ENCODE data around the gene ADAM10. TPM values are rescaled to one million over a fixed set of nuclear protein-coding genes. Genes with fewer than 3 reads are reported as not detected.

ADAM10 gene
- total and polyA plus RNA-seq, 2 of the 8 experiments (the other 6 are each of a cell fraction or from before 2014, with no cell fraction given): 46.5 to 163 TPM

GRCh38 chr15:58593870-58594269 lies 155.6 kb downstream of the ADAM10 start:
- no peak overlapping the region for H2BK15ac ChIP-seq (ENCODE audit: low read length)
- no peaks in the 10 kb centered on the region for H4K20me1 ChIP-seq (replicated peaks in 1 of 2; ENCODE audit: control insufficient read depth in 1 of 2, insufficient read depth in 2 of 2, low read length in 2 of 2)
- H4K8ac ChIP-seq (ENCODE audit: extremely low read depth, insufficient read depth, low read length): no peak overlapping the region
- H2AK5ac ChIP-seq (ENCODE audit: low read depth, low read length): no peak overlapping the region
- no peaks in the 10 kb centered on the region for H3K9me3 ChIP-seq (ENCODE audit: insufficient read depth in 2 of 2, low read depth in 1 of 2, low read length in 1 of 2)
- no peak overlapping the region for H2BK20ac ChIP-seq (ENCODE audit: low read length)
- H3K79me2 ChIP-seq (ENCODE audit: control insufficient read depth in 1 of 2, insufficient read depth in 2 of 2, low read length in 2 of 2): no peaks in the 10 kb centered on the region
- no peak overlapping the region for H2AFZ ChIP-seq (ENCODE audit: low read length)
- H3K27me3 ChIP-seq (replicated peaks in 1 of 4; ENCODE audit: control insufficient read depth in 3 of 4, extremely low read depth in 1 of 4, insufficient read depth in 3 of 4, low read length in 3 of 4): no peaks in the 10 kb centered on the region; a peak in 1 of 7 replicates
- H4K91ac ChIP-seq (replicated peaks; ENCODE audit: insufficient read length, low read length): no peak overlapping the region
- H3K79me1 ChIP-seq (ENCODE audit: low read depth, low read length): no peaks in the 10 kb centered on the region
- H3K23ac ChIP-seq (ENCODE audit: insufficient read length): no peak overlapping the region
- H3K23me2 ChIP-seq (ENCODE audit: low read depth, low read length): no peaks in the 10 kb centered on the region; the same call in 1 of the 2 replicates
- no peak overlapping the region for H2BK120ac ChIP-seq (replicated peaks; ENCODE audit: low read depth, low read length)
- WGBS, 2 experiments (ENCODE audit: extremely low coverage in 1 of 2, insufficient coverage in 1 of 2, insufficient read length in 1 of 2, insufficient replicate concordance in 2 of 2, low coverage in 1 of 2, low lambda C conversion rate in 2 of 2, missing lambda C conversion rate in 1 of 2): 93% methylated on average over 1 of the region's 1 CpG; no CpG with 5 or more reads in 1 of the 2 experiments
- H3K18ac ChIP-seq (ENCODE audit: extremely low read depth, low read length): no peak overlapping the region
- no peak overlapping the region for H2BK12ac ChIP-seq (ENCODE audit: low read depth, low read length)
- TF ChIP-seq SIN3A (conservative IDR thresholded peaks at IDR 0.05 in 1 of 2, IDR thresholded peaks at IDR 0.05 in 1 of 2; ENCODE audit: low read depth in 1 of 2, low read length in 2 of 2): no peak
- TF ChIP-seq SUZ12 (IDR thresholded peaks at IDR 0.05; ENCODE audit: low read length): no peak
- no peak for TF ChIP-seq TAF7 (optimal IDR thresholded peaks at IDR 0.05; ENCODE audit: borderline replicate concordance, low read depth, low read length)
- no peak overlapping the region for H3K4me3 ChIP-seq (ENCODE audit: extremely low read depth in 1 of 4, insufficient read depth in 2 of 4, low read depth in 3 of 4, low read length in 4 of 4)
- no peak overlapping the region for H3K27ac ChIP-seq (ENCODE audit: low read depth, low read length)
- H3K9ac ChIP-seq (replicated peaks in 1 of 4; ENCODE audit: extremely low read depth in 1 of 4, low read depth in 3 of 4, low read length in 3 of 4): no peak overlapping the region
- no peak for DNase-seq (ENCODE audit: low read depth in 1 of 2, low spot score in 2 of 2)
- ChIA-PET POLR2A (ENCODE audit: partially characterized antibody) (no interaction called here), CTCF (ENCODE audit: partially characterized antibody) (no interaction called here)
- H3K4me2 ChIP-seq (ENCODE audit: insufficient read depth in 1 of 2, low read depth in 2 of 2, low read length in 2 of 2): no peak overlapping the region
- peaks cover 0 to 5% (median 2%) of the 10 kb centered on the region in 4 experiments; a peak in 2 of 8 replicates for H3K36me3 ChIP-seq (ENCODE audit: control insufficient read depth in 2 of 4, insufficient read depth in 4 of 4, low read length in 3 of 4)
- no peak overlapping the region for H3K56ac ChIP-seq (replicated peaks; ENCODE audit: insufficient read length, low read depth, low read length)
- H3K4me1 ChIP-seq (replicated peaks in 1 of 4; ENCODE audit: control insufficient read depth in 3 of 4, insufficient read depth in 4 of 4, low read length in 3 of 4): peaks cover 0 to 3% (median 0%) of the 10 kb centered on the region in 4 experiments; a peak in 2 of 7 replicates
- no peak overlapping the region for H2BK5ac ChIP-seq (ENCODE audit: low read depth, low read length)
- H4K5ac ChIP-seq (ENCODE audit: insufficient read length, low read depth, low read length): no peak overlapping the region
- H3K4ac ChIP-seq (replicated peaks; ENCODE audit: insufficient read length, low read depth, low read length): no peak overlapping the region
- no peak overlapping the region for H3K14ac ChIP-seq (ENCODE audit: insufficient read length)
- FAIRE-seq: no peak

All from H1 (cell line).